Measurements from ENCODE around the gene MEGF6. TPM values are rescaled to one million over a fixed set of nuclear protein-coding genes. Genes with fewer than 3 reads are reported as not detected.

The MEGF6 gene
- total and polyA plus RNA-seq, 2 of the 8 experiments (the other 6 are each of a cell fraction or from before 2014, with no cell fraction given): 4.1 to 14.8 TPM

GRCh38 chr1:3498246-3498930, 112.9 kb downstream of the MEGF6 start:
- no peak overlapping the region for H3K18ac ChIP-seq (ENCODE audit: extremely low read depth, low read length)
- H4K5ac ChIP-seq (ENCODE audit: insufficient read length, low read depth, low read length): no peak overlapping the region
- no peak overlapping the region for H2BK120ac ChIP-seq (replicated peaks; ENCODE audit: low read depth, low read length)
- no peak overlapping the region for H2AK5ac ChIP-seq (ENCODE audit: low read depth, low read length)
- no peaks in the 10 kb centered on the region for H3K9me3 ChIP-seq (ENCODE audit: insufficient read depth in 2 of 2, low read depth in 1 of 2, low read length in 1 of 2)
- no peak overlapping the region for H3K27ac ChIP-seq (ENCODE audit: low read depth, low read length)
- H3K56ac ChIP-seq (replicated peaks; ENCODE audit: insufficient read length, low read depth, low read length): peak overlapping the region; percentile 16
- H2BK12ac ChIP-seq (ENCODE audit: low read depth, low read length): no peak overlapping the region
- ChIA-PET CTCF (ENCODE audit: partially characterized antibody) (interaction anchor here (0.9 to 2.8 kb wide), 6 partner anchors 15 to 93 kb away, joined by 3 to 9 read pairs (median 4); no protein-coding TSS in a partner anchor), POLR2A (ENCODE audit: partially characterized antibody) (no interaction called here)
- no peak for FAIRE-seq
- no peak for TF ChIP-seq EZH2 (IDR thresholded peaks at IDR 0.05; ENCODE audit: low read depth, low read length, severe bottlenecking)
- no peaks in the 10 kb centered on the region for H3K23me2 ChIP-seq (ENCODE audit: low read depth, low read length)
- H3K4ac ChIP-seq (replicated peaks; ENCODE audit: insufficient read length, low read depth, low read length): no peak overlapping the region
- H2BK15ac ChIP-seq (ENCODE audit: low read length): no peak overlapping the region
- H4K8ac ChIP-seq (ENCODE audit: extremely low read depth, insufficient read depth, low read length): peak overlapping the region; percentile 51; the same call in 1 of the 2 replicates
- H2BK20ac ChIP-seq (ENCODE audit: low read length): no peak overlapping the region
- H3K79me1 ChIP-seq (ENCODE audit: low read depth, low read length): no peaks in the 10 kb centered on the region; the same call in 1 of the 2 replicates
- H3K36me3 ChIP-seq (ENCODE audit: control insufficient read depth in 2 of 4, insufficient read depth in 4 of 4, low read length in 3 of 4): no peaks in the 10 kb centered on the region; a peak in 2 of 8 replicates
- peaks cover 2 to 14% of the 10 kb centered on the region in 2 experiments for H4K20me1 ChIP-seq (replicated peaks in 1 of 2; ENCODE audit: control insufficient read depth in 1 of 2, insufficient read depth in 2 of 2, low read length in 2 of 2)
- no peak overlapping the region for H3K23ac ChIP-seq (ENCODE audit: insufficient read length)
- peak overlapping the region in 1 of 4 experiments; percentile 5; a peak in 1 of 7 replicates for H3K9ac ChIP-seq (replicated peaks in 1 of 4; ENCODE audit: extremely low read depth in 1 of 4, low read depth in 3 of 4, low read length in 3 of 4)
- DNase-seq (ENCODE audit: low read depth in 1 of 2, low spot score in 2 of 2): no peak
- no peak overlapping the region for H3K4me3 ChIP-seq (ENCODE audit: extremely low read depth in 1 of 4, insufficient read depth in 2 of 4, low read depth in 3 of 4, low read length in 4 of 4)
- no peak overlapping the region for H2BK5ac ChIP-seq (ENCODE audit: low read depth, low read length)
- H2AFZ ChIP-seq (ENCODE audit: low read length): no peak overlapping the region
- H3K4me1 ChIP-seq (replicated peaks in 1 of 4; ENCODE audit: control insufficient read depth in 3 of 4, insufficient read depth in 4 of 4, low read length in 3 of 4): peaks cover 0 to 4% (median 0%) of the 10 kb centered on the region in 4 experiments; a peak in 1 of 7 replicates
- no peaks in the 10 kb centered on the region for H3K79me2 ChIP-seq (ENCODE audit: control insufficient read depth in 1 of 2, insufficient read depth in 2 of 2, low read length in 2 of 2)
- H4K91ac ChIP-seq (replicated peaks; ENCODE audit: insufficient read length, low read length): no peak overlapping the region
- H3K4me2 ChIP-seq (ENCODE audit: insufficient read depth in 1 of 2, low read depth in 2 of 2, low read length in 2 of 2): no peak overlapping the region
- 95% methylated on average over 21 of the region's 26 CpGs; no CpG with 5 or more reads in 1 of the 2 experiments for WGBS, 2 experiments (ENCODE audit: extremely low coverage in 1 of 2, insufficient coverage in 1 of 2, insufficient read length in 1 of 2, insufficient replicate concordance in 2 of 2, low coverage in 1 of 2, low lambda C conversion rate in 2 of 2, missing lambda C conversion rate in 1 of 2)
- H3K14ac ChIP-seq (ENCODE audit: insufficient read length): no peak overlapping the region
- H3K27me3 ChIP-seq (replicated peaks in 1 of 4; ENCODE audit: control insufficient read depth in 3 of 4, extremely low read depth in 1 of 4, insufficient read depth in 3 of 4, low read length in 3 of 4): no peaks in the 10 kb centered on the region

Data from H1 (cell line).